A673 (cell line): ENCODE data around the gene MYO5B. TPM values are rescaled to one million over a fixed set of nuclear protein-coding genes. Genes with fewer than 3 reads are reported as not detected.

Experiments used
- BruUV-seq: library from RNA; stranded (reverse); fragments of 400-500 nt; replicated peaks from 2 replicates; lab custom pipeline; 2021; lab: Mats Ljungman, UMichigan
- CTCF ChIA-PET: fragments of 300-600 bp; sonication (Branson Sonifier 250); formaldehyde crosslinking; loops from one replicate; lab custom pipeline; 2022; ENCODE audit warnings: antibody characterized with exemption; lab: Charles Lee
- POLR2A ChIA-PET: fragments of 300-600 bp; sonication (Branson Sonifier 250); formaldehyde crosslinking; loops from one replicate; lab custom pipeline; 2022; ENCODE audit warnings: antibody characterized with exemption; ENCODE audit not compliant: low non-redundant PET; lab: Charles Lee
- DNase-seq: peaks from one replicate; pipeline ENCODE4 v3.0.0-alpha.2; 2015; ENCODE audit warnings: low spot score
- H3K27ac ChIP-seq: fragments of 200-600 bp; sonication (generic); 2 replicates; pipeline ENCODE4 v1.5.1; 2016; ENCODE audit warnings: mixed run types, low read depth, mild to moderate bottlenecking, mixed read lengths, antibody characterized with exemption, low read length; ENCODE audit not compliant: poor library complexity, severe bottlenecking
- H3K27me3 ChIP-seq: fragments of 200-600 bp; sonication (generic); replicated peaks from 2 replicates; pipeline ENCODE4 v1.6.1; 2017; ENCODE audit warnings: mixed run types, low read depth, mild to moderate bottlenecking, mixed read lengths, antibody characterized with exemption, low read length; ENCODE audit not compliant: insufficient read depth, poor library complexity
- H3K36me3 ChIP-seq: fragments of 200-600 bp; sonication (generic); 2 replicates; pipeline ENCODE4 v1.6.1; 2016; ENCODE audit warnings: mixed run types, mild to moderate bottlenecking, mixed read lengths, antibody characterized with exemption, low read length; ENCODE audit not compliant: insufficient read depth, poor library complexity, severe bottlenecking
- H3K4me1 ChIP-seq: fragments of 200-600 bp; sonication (generic); 2 replicates; pipeline ENCODE4 v1.6.1; 2017; ENCODE audit warnings: mixed run types, mild to moderate bottlenecking, mixed read lengths, antibody characterized with exemption, low read length; ENCODE audit not compliant: insufficient read depth, poor library complexity, severe bottlenecking
- H3K4me3 ChIP-seq: fragments of 200-600 bp; sonication (generic); 2 replicates; pipeline ENCODE4 v1.5.1; 2016; ENCODE audit warnings: low read depth, mixed run types, mild to moderate bottlenecking, mixed read lengths, low read length; ENCODE audit not compliant: poor library complexity, severe bottlenecking
- H3K9me3 ChIP-seq: fragments of 200-600 bp; sonication (generic); 2 replicates; pipeline ENCODE4 v1.6.1; 2016; ENCODE audit warnings: mixed run types, low read depth, mild to moderate bottlenecking, mixed read lengths, antibody characterized with exemption, low read length; ENCODE audit not compliant: poor library complexity, severe bottlenecking
- CTCF ChIP-seq: fragments of 300-800, 200-600 bp; sonication (generic); conservative IDR thresholded peaks from 2 replicates; pipeline ENCODE4 v1.5.1; 2017; ENCODE audit warnings: low read depth, mild to moderate bottlenecking, antibody characterized with exemption, low read length, moderate library complexity, mixed read lengths
- EZH2 ChIP-seq: fragments of 200-600 bp; sonication (generic); IDR thresholded peaks from 2 replicates; pipeline ENCODE4 v1.6.1; 2017; ENCODE audit warnings: borderline replicate concordance, low read depth, mild to moderate bottlenecking, mixed read lengths, antibody characterized with exemption, low read length; ENCODE audit not compliant: poor library complexity, severe bottlenecking
- intact Hi-C: fragments of 100-400 bp; cut with micrococcal nuclease; formaldehyde crosslinking; loops from one replicate; pipeline ENCODE4 v1.10.0; 2022; ENCODE audit not compliant: unreplicated experiment
- total RNA-seq: library from RNA; stranded (reverse); gene quantifications from 2 replicates; pipeline ENCODE4 v1.2.3, GENCODE V29; 2021

Gene MYO5B
- total RNA-seq, 1 experiment from 2014 or later, result 0.30 TPM

- no peaks in the 10 kb centered on the region for H3K4me1 ChIP-seq
- no TSS peak for BruUV-seq
- H3K27ac ChIP-seq, result no peak overlapping the region
- intact Hi-C loops, result loop anchor here (10.0 kb wide), 1 partner anchor 342 kb away; no protein-coding TSS in a partner anchor
- H3K4me3 ChIP-seq, result no peak overlapping the region
- no peak for DNase-seq
- no peak for TF ChIP-seq CTCF
- TF ChIP-seq EZH2, result no peak
- H3K9me3 ChIP-seq, result no peaks in the 10 kb centered on the region
- H3K27me3 ChIP-seq, result no peaks in the 10 kb centered on the region
- ChIA-PET CTCF (interaction anchor here (0.6 to 0.8 kb wide), 3 partner anchors 36 to 357 kb away, joined by 3 to 10 read pairs (median 3); no protein-coding TSS in a partner anchor), POLR2A (no interaction called here)
- H3K36me3 ChIP-seq, result no peaks in the 10 kb centered on the region
Observed at GRCh38 chr18:49862656-49863385, 332.1 kb downstream of the MYO5B start.

GRCh38 chr18:49861659-49862058, 333.3 kb downstream of the MYO5B start:
- Histone ChIP-seq H3K4me3 (no peak overlapping the region), H3K9me3 (no peaks in the 10 kb centered on the region), H3K27me3 (no peaks in the 10 kb centered on the region), H3K27ac (no peak overlapping the region), H3K4me1 (no peaks in the 10 kb centered on the region), H3K36me3 (no peaks in the 10 kb centered on the region)
- ChIA-PET POLR2A (no interaction called here), CTCF (interaction anchor here (0.5 to 1.6 kb wide), 6 partner anchors 37 to 1205 kb away, joined by 3 to 10 read pairs (median 5); no protein-coding TSS in a partner anchor)
- BruUV-seq, result no TSS peak
- intact Hi-C loops, result loop anchor here (10.0 kb wide), 1 partner anchor 343 kb away; no protein-coding TSS in a partner anchor
- peak; percentile 28 for DNase-seq
- TF ChIP-seq EZH2 (no peak), CTCF (peak; percentile 62)

GRCh38 chr18:49859725-49860124, 335.2 kb downstream of the MYO5B start:
- intact Hi-C loops, result loop anchor here (10.0 kb wide), 3 partner anchors 205 to 1185 kb away; no protein-coding TSS in a partner anchor
- no TSS peak for BruUV-seq
- H3K4me3 ChIP-seq, result no peak overlapping the region
- TF ChIP-seq CTCF (no peak), EZH2 (no peak)
- H3K27ac ChIP-seq, result no peak overlapping the region
- POLR2A ChIA-PET, result interaction anchor here (0.8 kb wide), 1 partner anchor 349 kb away, joined by 3 read pairs; no protein-coding TSS in a partner anchor
- H3K4me1 ChIP-seq, result no peaks in the 10 kb centered on the region
- H3K9me3 ChIP-seq, result no peaks in the 10 kb centered on the region
- CTCF ChIA-PET, result interaction anchor here (0.6 to 2.3 kb wide), 4 partner anchors 10 to 395 kb away, joined by 4 to 51 read pairs (median 10); partner anchors contain the start of gene ACAA2
- no peaks in the 10 kb centered on the region for H3K36me3 ChIP-seq
- no peaks in the 10 kb centered on the region for H3K27me3 ChIP-seq
- DNase-seq, result no peak
